Gastroesophageal sphincter (tissue), 4 donors: ENCODE measurements around the gene NUDT16. TPM values are rescaled to one million over a fixed set of nuclear protein-coding genes. Genes with fewer than 3 reads are reported as not detected.
A peak's percentile ranks its signal among the peaks of the same experiment; 100 is the strongest.
"Not testable (repeated sequence)": the region's sequence is repeated elsewhere in the genome, so short reads cannot be mapped to it uniquely, and the experiment has no call there.

Source experiments
- ATAC-seq: fragments of 150-250 bp; one replicate; pipeline ENCODE4 v1.9.1; 2016; ENCODE audit warnings: mild to moderate bottlenecking, moderate library complexity
- H3K27ac ChIP-seq, 4 donors: fragments of 200-600 bp; sonication (generic) in 3 of 4; 1 replicate in 3 of 4; 2 replicates in 1 of 4; pipeline ENCODE4 v1.5.1; 2016 to 2019
- H3K27me3 ChIP-seq: fragments of 200-600 bp; sonication (generic); one replicate; pipeline ENCODE4 v1.5.1; 2019
- H3K36me3 ChIP-seq, 2 donors: fragments of 200-600 bp; sonication (generic); one replicate each; pipeline ENCODE4 v1.5.1; 2019; ENCODE audit warnings: control low read depth in 1 of 2
- H3K4me1 ChIP-seq, 3 donors: fragments of 200-600 bp; sonication (generic); 1 replicate in 2 of 3; 2 replicates in 1 of 3; pipeline ENCODE4 v1.5.1; 2016 to 2019; ENCODE audit warnings: control low read depth in 2 of 3
- H3K4me3 ChIP-seq, 2 donors: fragments of 200-600 bp; sonication (generic); one replicate each; pipeline ENCODE4 v1.5.1; 2019; ENCODE audit warnings: mild to moderate bottlenecking in 1 of 2, moderate library complexity in 1 of 2
- H3K9me3 ChIP-seq, 3 donors: fragments of 200-600 bp; sonication (generic); one replicate each; pipeline ENCODE4 v1.5.1; 2017 to 2019; ENCODE audit warnings: control low read depth in 2 of 3
- CTCF ChIP-seq, 4 experiments: fragments of 200-600 bp in 2 of 4; fragments of 450-650 bp in 2 of 4; sonication (generic) in 1 of 4; IDR thresholded peaks; one replicate each; pipeline ENCODE4 v1.5.1; 2017 to 2019; ENCODE audit warnings: antibody characterized with exemption in 4 of 4, mild to moderate bottlenecking in 2 of 4, moderate library complexity in 2 of 4
- EP300 ChIP-seq: sonication (generic); formaldehyde crosslinking; IDR thresholded peaks from one replicate; pipeline ENCODE4 v1.6.1; 2017; ENCODE audit warnings: antibody characterized with exemption, mild to moderate bottlenecking
- POLR2A ChIP-seq, 2 donors: fragments of 450-650 bp; IDR thresholded peaks; one replicate each; pipeline ENCODE4 v1.6.1; 2017; ENCODE audit warnings: antibody characterized with exemption in 2 of 2, mild to moderate bottlenecking in 2 of 2, moderate library complexity in 1 of 2
- POLR2AphosphoS5 ChIP-seq: sonication (generic); formaldehyde crosslinking; IDR thresholded peaks from one replicate; pipeline ENCODE4 v1.6.1; 2017; ENCODE audit warnings: antibody characterized with exemption
- WGBS, 2 donors: methylation state at CpG; one replicate each; pipeline ENCODE4 v1.1.5; 2018; ENCODE audit warnings: low coverage in 1 of 2; 5-methylcytosine and 5-hydroxymethylcytosine counted together
- total RNA-seq, 4 donors: library from RNA; depleted of rRNA; stranded (reverse); fragments of >200 nt; gene quantifications; one replicate each; pipeline ENCODE4 v1.1.0, GENCODE V29; 2016

Gene NUDT16
- total RNA-seq, 4 donors from 2014 or later = 28.8 to 56.5 (median 37.4) TPM

- 89 to 98% methylated on average over 4 to 5 of the region's 5 CpGs for WGBS, 2 donors
- no peak for ATAC-seq
- Histone ChIP-seq H3K36me3 (no peaks in the 10 kb centered on the region), H3K9me3 (no peaks in the 10 kb centered on the region), H3K4me3 (no peak overlapping the region), H3K27me3 (no peaks in the 10 kb centered on the region), H3K27ac (no peak overlapping the region), H3K4me1 (peaks cover 0 to 11% (median 0%) of the 10 kb centered on the region in 3 donors)
- TF ChIP-seq EP300 (no peak), POLR2A (IDR thresholded peaks at IDR 0.05) (no peak), POLR2AphosphoS5 (no peak)
Measured at GRCh38 chr3:131356006-131356595, 25.5 kb upstream of the NUDT16 start.

DNA sequence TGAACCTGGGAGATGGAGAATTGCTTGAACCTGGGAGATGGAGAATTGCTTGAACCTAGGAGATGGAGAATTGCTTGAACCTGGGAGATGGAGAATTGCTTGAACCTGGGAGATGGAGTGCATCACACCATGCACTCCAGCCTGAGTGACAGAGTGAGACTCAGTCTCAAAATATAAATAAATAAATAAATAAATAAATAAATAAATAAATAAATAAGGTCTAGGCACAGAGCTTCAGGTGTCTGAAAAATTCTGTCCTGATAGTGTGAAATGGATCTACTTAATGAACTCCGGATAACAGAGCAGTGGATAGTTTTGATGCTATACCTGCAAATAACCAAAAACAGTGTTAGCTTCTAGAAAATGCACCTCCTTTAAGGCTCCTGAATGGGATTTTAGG, 24.3 kb upstream of the NUDT16 start:
- peaks cover 0 to 23% (median 1%) of the 10 kb centered on the region in 3 donors for H3K4me1 ChIP-seq
- no peak for ATAC-seq
- H3K9me3 ChIP-seq = no peaks in the 10 kb centered on the region
- H3K27me3 ChIP-seq = no peaks in the 10 kb centered on the region
- TF ChIP-seq EP300 (no peak), CTCF (IDR thresholded peaks at IDR 0.05) (no peak), POLR2A (IDR thresholded peaks at IDR 0.05) (no peak)
- no peak overlapping the region for H3K4me3 ChIP-seq
- no peaks in the 10 kb centered on the region for H3K36me3 ChIP-seq
- WGBS, 2 donors = 88 to 100% methylated on average over 1 of the region's 1 CpG
- H3K27ac ChIP-seq = no peak overlapping the region

GRCh38 chr3:131360191-131360755, 21.3 kb upstream of the NUDT16 start:
- Histone ChIP-seq H3K27me3 (no peaks in the 10 kb centered on the region), H3K9me3 (no peaks in the 10 kb centered on the region), H3K4me3 (no peak overlapping the region), H3K27ac (no peak overlapping the region), H3K36me3 (no peaks in the 10 kb centered on the region), H3K4me1 (peaks cover 0 to 32% (median 5%) of the 10 kb centered on the region in 3 donors)
- TF ChIP-seq POLR2A (IDR thresholded peaks at IDR 0.05) (no peak), EP300 (no peak), CTCF (IDR thresholded peaks at IDR 0.05) (no peak), POLR2AphosphoS5 (no peak)
- WGBS, 2 donors = 60 to 92% methylated on average over 2 of the region's 4 CpGs
- ATAC-seq = no peak

DNA sequence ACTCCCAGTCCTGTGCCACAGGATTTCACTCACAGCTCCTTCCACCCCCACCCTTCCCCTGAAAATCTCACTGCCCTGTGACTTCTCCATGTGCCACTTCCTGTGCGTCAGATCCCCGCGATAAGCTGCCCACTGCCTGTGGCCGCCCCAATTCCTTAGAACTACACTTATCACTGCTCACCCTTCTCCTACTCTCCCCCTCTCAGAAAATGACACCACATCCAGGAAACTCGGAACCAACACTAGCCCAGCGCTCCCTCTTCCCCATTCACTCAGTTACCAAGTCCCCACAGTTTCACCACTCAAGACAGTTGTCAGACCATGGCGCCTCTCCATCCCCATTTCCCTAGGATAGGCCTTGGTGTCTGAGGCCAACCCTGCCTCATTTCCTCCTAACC, 20.5 kb upstream of the NUDT16 start:
- 87 to 100% methylated on average over 1 to 3 of the region's 7 CpGs for WGBS, 2 donors
- ATAC-seq = peak; percentile 10
- H3K9me3 ChIP-seq, H3K36me3 ChIP-seq, H3K27me3 ChIP-seq: not testable (repeated sequence)
- Histone ChIP-seq H3K4me3 (peak overlapping the region in 1 of 2 donors; percentile 60), H3K4me1 (peaks cover 0 to 32% (median 5%) of the 10 kb centered on the region in 3 donors), H3K27ac (peak overlapping the region in 3 of 4 donors; percentile 66 to 83 (median 74))

DNA sequence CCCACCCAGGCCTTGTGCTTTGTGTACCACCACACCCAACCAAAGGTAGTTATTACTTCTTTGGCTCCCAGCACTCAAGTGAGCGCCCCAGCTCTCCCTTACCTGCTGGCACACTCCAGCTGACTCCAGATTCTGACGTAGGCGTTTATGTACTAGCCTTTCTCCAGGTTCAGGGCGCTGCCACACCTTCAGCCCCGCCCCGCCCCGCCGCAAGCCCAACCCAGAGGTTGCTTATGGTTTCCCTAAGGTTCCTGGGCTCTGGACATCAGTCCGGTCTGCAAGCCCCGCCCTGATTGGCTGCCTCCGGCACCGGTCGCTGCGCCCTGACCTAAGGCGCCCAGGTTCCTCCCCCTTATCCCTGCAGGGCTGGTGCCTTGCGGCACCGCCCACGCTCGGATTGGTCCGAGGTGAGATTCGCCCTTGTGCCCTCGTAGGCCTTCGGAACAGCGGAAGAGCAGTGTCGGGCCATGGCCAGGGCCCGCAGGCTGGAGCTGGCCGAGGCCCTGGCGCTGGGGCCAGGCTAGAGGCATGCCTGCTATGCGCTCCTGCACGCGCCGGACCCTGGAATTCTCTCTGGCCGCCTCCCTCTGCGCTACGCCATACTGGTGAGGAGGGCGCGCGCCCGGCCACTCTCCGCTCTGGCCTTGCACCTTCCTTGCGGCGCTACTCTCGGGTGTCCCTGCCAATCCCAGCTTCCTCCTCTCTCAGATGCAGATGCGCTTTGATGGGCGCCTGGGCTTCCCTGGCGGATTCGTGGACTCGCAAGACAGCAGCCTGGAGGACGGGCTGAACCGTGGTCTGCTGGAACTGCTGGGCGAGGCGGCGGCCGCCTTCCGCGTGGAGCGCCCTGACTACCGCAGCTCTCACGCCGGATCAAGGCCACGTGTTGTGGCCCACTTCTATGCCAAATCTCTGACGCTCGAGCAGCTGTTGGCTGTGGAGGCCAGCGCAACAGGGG, 19.8 kb upstream of the NUDT16 start:
- Histone ChIP-seq H3K9me3 (no peaks in the 10 kb centered on the region), H3K27me3 (no peaks in the 10 kb centered on the region), H3K4me1 (peaks cover 0 to 32% (median 5%) of the 10 kb centered on the region in 3 donors), H3K4me3 (peak overlapping the region; percentile 21 to 60), H3K36me3 (no peaks in the 10 kb centered on the region), H3K27ac (peak overlapping the region; percentile 0 to 83 (median 70))
- TF ChIP-seq CTCF (IDR thresholded peaks at IDR 0.05) (no peak), EP300 (no peak), POLR2AphosphoS5 (peak; percentile 44), POLR2A (IDR thresholded peaks at IDR 0.05) (peak; percentile 47 to 55)
- 31% methylated on average over 9 of the region's 64 CpGs; no CpG with 5 or more reads in 1 of the 2 donors for WGBS, 2 donors
- peak; percentile 92 for ATAC-seq
